Hepatocyte (in vitro differentiated cells): Measurements from ENCODE around the gene CD177.
"Not testable (repeated sequence)": the region's sequence is repeated elsewhere in the genome, so short reads cannot be mapped to it uniquely, and the experiment has no call there.

Source experiments
- EZH2 ChIP-seq: fragments of 200-600 bp; sonication (generic); IDR thresholded peaks from 2 replicates; pipeline ENCODE4 v1.6.1; 2016; ENCODE audit warnings: antibody characterized with exemption, mild to moderate bottlenecking, borderline replicate concordance
- EZH2phosphoT487 ChIP-seq: fragments of 200-600 bp; sonication (generic); IDR thresholded peaks from one replicate; pipeline ENCODE4 v1.6.1; 2018; ENCODE audit warnings: antibody characterized with exemption, mild to moderate bottlenecking, low read depth, moderate library complexity; ENCODE audit not compliant: unreplicated experiment, severe bottlenecking
- TF ChIP-seq, protein P1 (sequence below): fragments of 200-600 bp; sonication (generic); IDR thresholded peaks from 2 replicates; pipeline ENCODE4 v1.5.1; 2016; ENCODE audit warnings: antibody characterized with exemption, mild to moderate bottlenecking; ENCODE audit not compliant: poor library complexity

DNA sequence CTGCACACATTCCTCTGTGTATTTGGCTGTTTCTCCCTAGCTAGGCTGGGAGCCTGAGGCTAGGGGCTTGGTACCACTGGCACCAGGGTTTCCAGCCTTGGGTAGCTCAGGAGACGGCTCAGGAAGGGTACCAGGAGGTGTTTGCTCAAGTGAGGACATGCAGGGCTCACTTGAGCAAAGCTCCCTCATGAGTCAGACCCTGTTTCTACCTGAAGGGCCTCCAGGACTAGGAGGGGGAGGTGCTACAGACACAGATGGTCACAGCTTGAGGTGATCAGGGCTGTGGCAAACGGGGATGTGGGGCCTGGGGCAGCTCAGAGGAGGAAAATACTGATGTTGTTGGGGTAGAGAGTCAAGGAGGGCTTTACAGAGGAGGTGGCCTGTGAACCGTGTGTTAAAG lies 3.3 kb downstream of the CD177 start:
- TF ChIP-seq, protein P1, sequence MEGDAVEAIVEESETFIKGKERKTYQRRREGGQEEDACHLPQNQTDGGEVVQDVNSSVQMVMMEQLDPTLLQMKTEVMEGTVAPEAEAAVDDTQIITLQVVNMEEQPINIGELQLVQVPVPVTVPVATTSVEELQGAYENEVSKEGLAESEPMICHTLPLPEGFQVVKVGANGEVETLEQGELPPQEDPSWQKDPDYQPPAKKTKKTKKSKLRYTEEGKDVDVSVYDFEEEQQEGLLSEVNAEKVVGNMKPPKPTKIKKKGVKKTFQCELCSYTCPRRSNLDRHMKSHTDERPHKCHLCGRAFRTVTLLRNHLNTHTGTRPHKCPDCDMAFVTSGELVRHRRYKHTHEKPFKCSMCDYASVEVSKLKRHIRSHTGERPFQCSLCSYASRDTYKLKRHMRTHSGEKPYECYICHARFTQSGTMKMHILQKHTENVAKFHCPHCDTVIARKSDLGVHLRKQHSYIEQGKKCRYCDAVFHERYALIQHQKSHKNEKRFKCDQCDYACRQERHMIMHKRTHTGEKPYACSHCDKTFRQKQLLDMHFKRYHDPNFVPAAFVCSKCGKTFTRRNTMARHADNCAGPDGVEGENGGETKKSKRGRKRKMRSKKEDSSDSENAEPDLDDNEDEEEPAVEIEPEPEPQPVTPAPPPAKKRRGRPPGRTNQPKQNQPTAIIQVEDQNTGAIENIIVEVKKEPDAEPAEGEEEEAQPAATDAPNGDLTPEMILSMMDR: not testable (repeated sequence)
- TF ChIP-seq EZH2, EZH2phosphoT487: not testable (repeated sequence)
